B cell (primary cell): ENCODE data around the gene GDF7. TPM values are rescaled to one million over a fixed set of nuclear protein-coding genes. Genes with fewer than 3 reads are reported as not detected.

Source experiments
- ATAC-seq: fragments of 200-7000 bp; cut with Tn5 transposase; one replicate; pipeline ENCODE4 v1.10.0; 2021; ENCODE audit warnings: low read depth, mild to moderate bottlenecking, moderate number of reproducible peaks, moderate library complexity
- CTCF ChIA-PET: fragments of 350-600 bp; sonication (Branson Sonifier 250); formaldehyde crosslinking; loops from one replicate; lab custom pipeline; 2021; ENCODE audit warnings: antibody characterized with exemption, inconsistent platforms; lab: Charles Lee
- POLR2A ChIA-PET: fragments of 350-600 bp; sonication (Branson Sonifier 250); formaldehyde crosslinking; loops from one replicate; lab custom pipeline; 2021; ENCODE audit warnings: antibody characterized with exemption; lab: Charles Lee
- DNase-seq: peaks from one replicate; pipeline ENCODE4 v3.0.0; 2013
- H2AFZ ChIP-seq: 2 replicates; pipeline ENCODE4 v1.6.1; 2012; ENCODE audit warnings: mild to moderate bottlenecking, low read depth, low read length; ENCODE audit not compliant: insufficient read depth, poor library complexity, severe bottlenecking
- H3K27ac ChIP-seq, 2 donors: 1 replicate in 1 of 2; 2 replicates in 1 of 2; pipeline ENCODE4 v1.5.1; 2012 to 2013; ENCODE audit warnings: low read length in 2 of 2, mild to moderate bottlenecking in 2 of 2, moderate library complexity in 1 of 2
- H3K27me3 ChIP-seq, 4 experiments: fragments of 200-600 bp in 1 of 4; sonication (generic) in 1 of 4; replicated peaks in 1 of 4; 1 replicate in 2 of 4; 2 replicates in 2 of 4; pipeline versions ENCODE4 v1.6.1 to v1.7.0; 2013 to 2016; ENCODE audit warnings: low read length in 3 of 4, mild to moderate bottlenecking in 2 of 4, mixed read lengths in 1 of 4, moderate library complexity in 1 of 4; ENCODE audit not compliant: insufficient read depth in 4 of 4, control insufficient read depth in 3 of 4; ENCODE audit errors: control extremely low read depth in 1 of 4
- H3K36me3 ChIP-seq, 2 experiments: replicated peaks in 1 of 2; 1 replicate in 1 of 2; 2 replicates in 1 of 2; pipeline versions ENCODE4 v1.6.1 to v1.7.1; 2013; ENCODE audit warnings: low read length in 1 of 2; ENCODE audit not compliant: insufficient read depth in 2 of 2, control insufficient read depth in 1 of 2; ENCODE audit errors: control extremely low read depth in 1 of 2, extremely low read depth in 1 of 2
- H3K4me1 ChIP-seq, 2 donors: fragments of 200-600 bp in 1 of 2; sonication (generic) in 1 of 2; 1 replicate in 1 of 2; 2 replicates in 1 of 2; pipeline versions ENCODE4 v1.5.1 to v1.6.1; 2013 to 2017; ENCODE audit warnings: low read length in 2 of 2; ENCODE audit not compliant: control insufficient read depth in 2 of 2, insufficient read depth in 2 of 2
- H3K4me2 ChIP-seq: replicated peaks from 2 replicates; pipeline ENCODE3; 2012; ENCODE audit warnings: mild to moderate bottlenecking, low read depth, low read length; ENCODE audit not compliant: poor library complexity, severe bottlenecking
- H3K4me3 ChIP-seq, 5 experiments: fragments of 200-600 bp in 1 of 5; sonication (generic) in 1 of 5; 1 replicate in 3 of 5; 2 replicates in 2 of 5; pipeline versions ENCODE4 v1.5.1 to v1.7.0; 2011 to 2016; ENCODE audit warnings: low read length in 4 of 5, mild to moderate bottlenecking in 4 of 5, low read depth in 2 of 5, control low read depth in 1 of 5, moderate library complexity in 1 of 5; ENCODE audit not compliant: insufficient read depth in 1 of 5; ENCODE audit errors: control extremely low read depth in 1 of 5, extremely low read depth in 1 of 5
- H3K79me2 ChIP-seq: fragments of 200-600 bp; sonication (generic); one replicate; pipeline ENCODE4 v1.6.0; 2016; ENCODE audit warnings: low read length; ENCODE audit not compliant: control insufficient read depth, insufficient read depth
- H3K9ac ChIP-seq: fragments of 200-600 bp; sonication (generic); 2 replicates; pipeline ENCODE4 v1.6.1; 2017; ENCODE audit warnings: mild to moderate bottlenecking, low read length, moderate library complexity
- H3K9me3 ChIP-seq, 3 donors: one replicate each; pipeline versions ENCODE4 v1.6.1 to v1.7.1; 2013; ENCODE audit warnings: low read length in 2 of 3; ENCODE audit not compliant: control insufficient read depth in 2 of 3, insufficient read depth in 1 of 3; ENCODE audit errors: control extremely low read depth in 1 of 3
- H4K20me1 ChIP-seq: 2 replicates; pipeline ENCODE4 v1.6.0; 2012; ENCODE audit warnings: mild to moderate bottlenecking, low read length; ENCODE audit not compliant: insufficient read depth, control insufficient read depth, poor library complexity, severe bottlenecking
- H3K27ac Mint-ChIP-seq: one replicate; pipeline ENCODE4 v1.8.0; 2021; ENCODE audit warnings: mixed read lengths
- H3K27me3 Mint-ChIP-seq: one replicate; pipeline ENCODE4 v1.8.0; 2021; ENCODE audit warnings: mixed read lengths
- H3K4me1 Mint-ChIP-seq: one replicate; pipeline ENCODE4 v1.8.0; 2021; ENCODE audit warnings: mixed read lengths
- H3K4me3 Mint-ChIP-seq: one replicate; pipeline ENCODE4 v1.8.0; 2021; ENCODE audit warnings: mixed read lengths
- H3K9me3 Mint-ChIP-seq: one replicate; pipeline ENCODE4 v1.8.0; 2022; ENCODE audit warnings: mixed read lengths; ENCODE audit not compliant: insufficient read depth
- CTCF ChIP-seq: fragments of 200-600 bp; IDR thresholded peaks from one replicate; pipeline ENCODE4 v1.8.0; 2022; ENCODE audit warnings: antibody characterized with exemption, mild to moderate bottlenecking
- EZH2 ChIP-seq: IDR thresholded peaks from 2 replicates; pipeline ENCODE4 v1.6.1; 2012; ENCODE audit warnings: borderline replicate concordance, low read depth, mild to moderate bottlenecking, moderate library complexity, low read length; ENCODE audit not compliant: insufficient read depth, poor library complexity, severe bottlenecking
- WGBS: methylation state at CpG from one replicate; pipeline ENCODE4 v1.1.5; 2013; ENCODE audit warnings: missing lambda C conversion rate; ENCODE audit not compliant: insufficient coverage; 5-methylcytosine and 5-hydroxymethylcytosine counted together
- intact Hi-C: fragments of 100-400 bp; cut with micrococcal nuclease; formaldehyde crosslinking; loops from one replicate; pipeline ENCODE4 v1.10.0; 2022
- polyA plus RNA-seq: library from polyadenylated mRNA; depleted of rRNA; stranded (reverse); fragments of >200 nt; gene quantifications from 2 replicates; pipeline ENCODE4 v1.2.3, GENCODE V29; 2012
- total RNA-seq, 2 donors: library from RNA; stranded (reverse); fragments of 120-200 nt in 1 of 2; gene quantifications; 1 replicate in 1 of 2; 2 replicates in 1 of 2; pipeline versions ENCODE4 v1.2.3 to v1.2.4, GENCODE V29; 2013 to 2022

Gene GDF7
- total and polyA plus RNA-seq, 2 donors (not counting 1 experiment from before 2014, with no cell fraction given) = 7.0 to 15.3 TPM

GRCh38 chr2:20696366-20696765 is 29.4 kb downstream of the GDF7 start:
- Histone ChIP-seq H3K9ac (no peak overlapping the region), H3K4me2 (no peak overlapping the region), H3K79me2 (no peaks in the 10 kb centered on the region), H3K36me3 (peaks cover 5 to 6% of the 10 kb centered on the region in 2 experiments), H3K9me3 (no peaks in the 10 kb centered on the region), H3K4me1 (peaks cover 13 to 31% of the 10 kb centered on the region in 2 donors), H2AFZ (no peak overlapping the region), H4K20me1 (no peaks in the 10 kb centered on the region), H3K4me3 (no peak overlapping the region), H3K27me3 (no peaks in the 10 kb centered on the region), H3K27ac (no peak overlapping the region)
- no peak overlapping the region for H3K4me3 Mint-ChIP-seq
- no peak for DNase-seq
- POLR2A ChIA-PET = no interaction called here
- intact Hi-C loops = no loop called here
- WGBS = no CpG with 5 or more reads among the region's 2 CpGs
- no peak for ATAC-seq
- H3K27me3 Mint-ChIP-seq = no peaks in the 10 kb centered on the region
- H3K9me3 Mint-ChIP-seq = no peaks in the 10 kb centered on the region
- peaks cover 32% of the 10 kb centered on the region for H3K4me1 Mint-ChIP-seq
- CTCF ChIA-PET = interaction anchor here (1.2 kb wide), 2 partner anchors 22 to 35 kb away, joined by 3 to 4 read pairs; no protein-coding TSS in a partner anchor
- H3K27ac Mint-ChIP-seq = no peak overlapping the region
- TF ChIP-seq EZH2 (no peak), CTCF (no peak)

- H3K27me3 Mint-ChIP-seq = no peaks in the 10 kb centered on the region
- WGBS = no CpG with 5 or more reads among the region's 2 CpGs
- Histone ChIP-seq H3K36me3 (peaks cover 5 to 6% of the 10 kb centered on the region in 2 experiments), H3K9me3 (no peaks in the 10 kb centered on the region), H2AFZ (no peak overlapping the region), H3K27ac (no peak overlapping the region), H3K4me2 (no peak overlapping the region), H3K4me3 (no peak overlapping the region), H3K27me3 (no peaks in the 10 kb centered on the region), H3K79me2 (no peaks in the 10 kb centered on the region), H4K20me1 (no peaks in the 10 kb centered on the region), H3K9ac (no peak overlapping the region), H3K4me1 (peaks cover 13 to 31% of the 10 kb centered on the region in 2 donors)
- DNase-seq (no peak), ATAC-seq (no peak)
- H3K27ac Mint-ChIP-seq = no peak overlapping the region
- no peak overlapping the region for H3K4me3 Mint-ChIP-seq
- no peaks in the 10 kb centered on the region for H3K9me3 Mint-ChIP-seq
- H3K4me1 Mint-ChIP-seq = peaks cover 32% of the 10 kb centered on the region
- ChIA-PET POLR2A (no interaction called here), CTCF (interaction anchor here (1.2 kb wide), 1 partner anchor 23 kb away, joined by 3 read pairs; no protein-coding TSS in a partner anchor)
- no peak for TF ChIP-seq EZH2
- TF ChIP-seq CTCF = no peak
- intact Hi-C loops = no loop called here
Measured at GRCh38 chr2:20697322-20697934, 30.5 kb downstream of the GDF7 start.
